PC-3 (cell line): Measurements from ENCODE around the gene BBS2. TPM values are rescaled to one million over a fixed set of nuclear protein-coding genes. Genes with fewer than 3 reads are reported as not detected.

Source experiments
- ATAC-seq: fragments of 200-7000 bp; cut with Tn5 transposase; 2 replicates; pipeline ENCODE4 v1.9.1; 2020; ENCODE audit warnings: mild to moderate bottlenecking, moderate library complexity
- BruUV-seq: library from RNA; stranded (reverse); fragments of 400-500 nt; replicated peaks from 2 replicates; lab custom pipeline; 2021; lab: Mats Ljungman, UMichigan
- CTCF ChIA-PET: fragments of 300-600 bp; sonication (Branson Sonifier 250); formaldehyde crosslinking; loops from one replicate; lab custom pipeline; 2022; ENCODE audit warnings: antibody characterized with exemption; lab: Charles Lee
- POLR2A ChIA-PET: fragments of 300-600 bp; sonication (Branson Sonifier 250); formaldehyde crosslinking; loops from one replicate; lab custom pipeline; 2022; ENCODE audit warnings: antibody characterized with exemption; ENCODE audit not compliant: unreplicated experiment; lab: Charles Lee
- DNase-seq: peaks from one replicate; pipeline ENCODE4 v3.0.0-alpha.2; 2015
- H2AFZ ChIP-seq: fragments of 300-600 bp; sonication (generic); 2 replicates; pipeline ENCODE4 v1.6.0; 2016; ENCODE audit warnings: antibody characterized with exemption, low read length
- H3F3A ChIP-seq: fragments of 300-600 bp; sonication (generic); one replicate; pipeline ENCODE4 v1.6.0; 2017; ENCODE audit warnings: antibody characterized with exemption, low read length, control low read depth, mild to moderate bottlenecking; ENCODE audit not compliant: unreplicated experiment
- H3K27ac ChIP-seq: fragments of 300-600 bp; sonication (generic); 2 replicates; pipeline ENCODE4 v1.5.1; 2016; ENCODE audit warnings: mild to moderate bottlenecking, low read length
- H3K27me3 ChIP-seq: fragments of 300-600 bp; sonication (generic); 2 replicates; pipeline ENCODE4 v1.6.1; 2016; ENCODE audit warnings: low read length, mixed read lengths
- H3K36me3 ChIP-seq: fragments of 300-600 bp; sonication (generic); 2 replicates; pipeline ENCODE4 v1.6.1; 2016; ENCODE audit warnings: low read depth, mixed run types, low read length, mixed read lengths
- H3K4me1 ChIP-seq: fragments of 300-600 bp; sonication (generic); 2 replicates; pipeline ENCODE4 v1.5.1; 2016; ENCODE audit warnings: low read length; ENCODE audit not compliant: insufficient read depth
- H3K4me2 ChIP-seq: fragments of 300-600 bp; sonication (generic); 2 replicates; pipeline ENCODE4 v1.6.0; 2016; ENCODE audit warnings: low read length
- H3K4me3 ChIP-seq: fragments of 300-600 bp; sonication (generic); 2 replicates; pipeline ENCODE4 v1.5.1; 2016; ENCODE audit warnings: mild to moderate bottlenecking, low read length, mixed read lengths
- H3K79me2 ChIP-seq: fragments of 300-600 bp; sonication (generic); 2 replicates; pipeline ENCODE4 v1.6.1; 2017; ENCODE audit warnings: low read length, mixed read lengths
- H3K9ac ChIP-seq: fragments of 300-600 bp; sonication (generic); 2 replicates; pipeline ENCODE4 v1.6.0; 2016; ENCODE audit warnings: mild to moderate bottlenecking, low read length
- H3K9me2 ChIP-seq: fragments of 300-600 bp; sonication (generic); replicated peaks from 2 replicates; pipeline ENCODE4 v1.6.1; 2016; ENCODE audit warnings: mixed run types, low read length, mixed read lengths
- H3K9me3 ChIP-seq: fragments of 300-600 bp; sonication (generic); 2 replicates; pipeline ENCODE4 v1.6.1; 2016; ENCODE audit warnings: low read length, mixed read lengths
- H4K20me1 ChIP-seq: fragments of 300-600 bp; sonication (generic); 2 replicates; pipeline ENCODE4 v1.6.1; 2016; ENCODE audit warnings: low read length, mixed read lengths
- EZH2 ChIP-seq: fragments of 300-600 bp; sonication (generic); IDR thresholded peaks from one replicate; pipeline ENCODE4 v1.6.1; 2017; ENCODE audit warnings: antibody characterized with exemption, mild to moderate bottlenecking, low read length; ENCODE audit not compliant: unreplicated experiment
- EZH2phosphoT487 ChIP-seq: fragments of 300-600 bp; sonication (generic); IDR thresholded peaks from 2 replicates; pipeline ENCODE4 v1.6.1; 2018; ENCODE audit warnings: mild to moderate bottlenecking, antibody characterized with exemption, low read length, borderline replicate concordance
- intact Hi-C: fragments of 100-400 bp; cut with micrococcal nuclease; formaldehyde crosslinking; loops from 2 replicates; pipeline ENCODE4 v1.9.0; 2023
- total RNA-seq: library from RNA; depleted of rRNA; stranded (reverse); fragments of >200 nt; gene quantifications from 2 replicates; pipeline ENCODE4 v1.2.3, GENCODE V29; 2014
- TF ChIP-seq, protein P1 (sequence below): fragments of 300-600 bp; sonication (generic); conservative IDR thresholded peaks from 2 replicates; pipeline ENCODE4 v1.5.1; 2017; ENCODE audit warnings: antibody characterized with exemption, low read depth, mild to moderate bottlenecking, low read length

The BBS2 gene
- total RNA-seq, 1 experiment from 2014 or later = 19.2 TPM

DNA sequence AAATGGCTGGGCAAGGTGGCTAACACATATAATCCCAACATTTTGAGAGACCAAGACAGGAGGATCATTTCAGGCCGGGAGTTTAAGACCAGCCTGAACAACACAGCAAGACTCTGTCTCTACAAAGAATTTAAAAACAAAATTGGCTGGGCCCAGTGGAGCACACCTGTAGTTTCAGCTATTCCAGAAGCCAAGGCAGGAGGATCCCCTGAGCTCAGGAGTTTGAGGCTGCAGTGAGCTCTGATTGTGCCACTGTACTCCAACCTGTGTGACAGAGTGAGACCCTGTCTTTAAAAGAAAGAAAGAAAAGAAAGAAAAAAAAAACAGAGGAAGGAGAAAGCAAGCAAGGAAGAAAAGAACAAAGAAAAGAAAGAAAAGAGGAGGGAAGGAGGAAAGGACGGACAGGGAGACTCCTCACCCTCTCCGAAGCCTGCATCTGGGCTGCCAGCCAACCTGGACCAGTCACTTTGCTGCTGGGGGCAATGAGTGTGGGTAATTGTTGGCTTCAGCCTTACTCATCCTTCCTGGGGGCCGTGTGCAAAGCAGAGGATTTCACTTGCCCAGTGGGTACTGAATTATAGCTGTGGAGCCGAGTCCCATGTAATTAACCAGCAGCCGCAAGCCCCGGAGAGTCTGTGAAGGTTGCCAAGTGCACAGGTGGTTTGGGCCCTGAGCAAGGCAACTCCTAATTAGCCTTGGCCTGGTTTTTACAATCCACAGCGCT is 38.4 kb upstream of the BBS2 start:
- no peaks in the 10 kb centered on the region for H3F3A ChIP-seq
- no TSS peak for BruUV-seq
- peak; percentile 92 for ATAC-seq
- H2AFZ ChIP-seq = no peak overlapping the region
- H3K27me3 ChIP-seq = no peaks in the 10 kb centered on the region
- ChIA-PET POLR2A (no interaction called here), CTCF (no interaction called here)
- no peaks in the 10 kb centered on the region for H3K79me2 ChIP-seq
- H3K4me1 ChIP-seq = no peaks in the 10 kb centered on the region; the same call in 1 of the 2 replicates
- TF ChIP-seq EZH2phosphoT487 (no peak), EZH2 (no peak)
- TF ChIP-seq, protein P1, sequence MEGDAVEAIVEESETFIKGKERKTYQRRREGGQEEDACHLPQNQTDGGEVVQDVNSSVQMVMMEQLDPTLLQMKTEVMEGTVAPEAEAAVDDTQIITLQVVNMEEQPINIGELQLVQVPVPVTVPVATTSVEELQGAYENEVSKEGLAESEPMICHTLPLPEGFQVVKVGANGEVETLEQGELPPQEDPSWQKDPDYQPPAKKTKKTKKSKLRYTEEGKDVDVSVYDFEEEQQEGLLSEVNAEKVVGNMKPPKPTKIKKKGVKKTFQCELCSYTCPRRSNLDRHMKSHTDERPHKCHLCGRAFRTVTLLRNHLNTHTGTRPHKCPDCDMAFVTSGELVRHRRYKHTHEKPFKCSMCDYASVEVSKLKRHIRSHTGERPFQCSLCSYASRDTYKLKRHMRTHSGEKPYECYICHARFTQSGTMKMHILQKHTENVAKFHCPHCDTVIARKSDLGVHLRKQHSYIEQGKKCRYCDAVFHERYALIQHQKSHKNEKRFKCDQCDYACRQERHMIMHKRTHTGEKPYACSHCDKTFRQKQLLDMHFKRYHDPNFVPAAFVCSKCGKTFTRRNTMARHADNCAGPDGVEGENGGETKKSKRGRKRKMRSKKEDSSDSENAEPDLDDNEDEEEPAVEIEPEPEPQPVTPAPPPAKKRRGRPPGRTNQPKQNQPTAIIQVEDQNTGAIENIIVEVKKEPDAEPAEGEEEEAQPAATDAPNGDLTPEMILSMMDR = no peak
- H3K4me3 ChIP-seq = no peak overlapping the region
- no peaks in the 10 kb centered on the region for H4K20me1 ChIP-seq
- no peaks in the 10 kb centered on the region for H3K9me3 ChIP-seq
- no peaks in the 10 kb centered on the region for H3K9me2 ChIP-seq
- H3K36me3 ChIP-seq = no peaks in the 10 kb centered on the region
- no peak overlapping the region for H3K9ac ChIP-seq
- H3K4me2 ChIP-seq = peak overlapping the region; percentile 14; the same call in 1 of the 2 replicates
- intact Hi-C loops = no loop called here
- DNase-seq = peak; percentile 89
- H3K27ac ChIP-seq = no peak overlapping the region

DNA sequence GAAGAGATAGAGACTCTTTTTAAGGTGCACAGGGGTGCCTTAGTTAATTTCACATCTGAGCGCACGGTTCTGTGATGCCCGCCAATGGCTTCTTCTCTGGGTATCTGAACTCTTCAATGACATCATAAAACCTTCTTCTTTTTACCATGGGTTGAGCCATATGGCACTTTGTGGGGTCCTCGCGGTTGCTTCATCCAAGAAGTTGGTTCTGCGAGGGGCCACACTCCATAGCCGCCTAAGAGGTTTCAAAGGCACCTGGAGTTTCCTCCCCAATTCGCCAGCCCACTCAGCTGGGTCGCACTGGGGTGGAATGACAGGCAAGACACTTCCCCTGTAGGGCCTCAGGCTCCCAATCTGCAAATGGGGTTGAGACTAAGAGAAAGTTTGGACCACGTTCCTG is 34.6 kb upstream of the BBS2 start:
- H3K36me3 ChIP-seq = no peaks in the 10 kb centered on the region
- H3K79me2 ChIP-seq = no peaks in the 10 kb centered on the region
- no peak for TF ChIP-seq EZH2phosphoT487
- no peak for TF ChIP-seq EZH2
- TF ChIP-seq, protein P1 = no peak
- ChIA-PET CTCF (no interaction called here), POLR2A (no interaction called here)
- H3K4me1 ChIP-seq = no peaks in the 10 kb centered on the region; the same call in 1 of the 2 replicates
- ATAC-seq (no peak), DNase-seq (no peak)
- H3K9me2 ChIP-seq = no peaks in the 10 kb centered on the region
- no peak overlapping the region for H3K9ac ChIP-seq
- no peaks in the 10 kb centered on the region for H3K9me3 ChIP-seq
- H3K4me3 ChIP-seq = no peak overlapping the region
- no peak overlapping the region for H2AFZ ChIP-seq
- H3K27ac ChIP-seq = no peak overlapping the region
- BruUV-seq = no TSS peak
- no peaks in the 10 kb centered on the region for H4K20me1 ChIP-seq
- H3K4me2 ChIP-seq = no peak overlapping the region
- H3F3A ChIP-seq = no peaks in the 10 kb centered on the region
- H3K27me3 ChIP-seq = no peaks in the 10 kb centered on the region
- intact Hi-C loops = no loop called here
